Coronary artery (tissue), 2 donors: ENCODE data around the gene CCDC175.
A peak's percentile ranks its signal among the peaks of the same experiment; 100 is the strongest.

Source experiments
- DNase-seq: peaks from one replicate; pipeline ENCODE4 v3.0.0-alpha.2; 2017; ENCODE audit warnings: low spot score
- H3K27ac ChIP-seq, 2 donors: fragments of 200-600 bp; sonication (generic); one replicate each; pipeline ENCODE4 v1.5.1; 2016 to 2019
- H3K4me3 ChIP-seq: fragments of 200-600 bp; sonication (generic); 2 replicates; pipeline ENCODE4 v1.5.1; 2016; ENCODE audit warnings: mild to moderate bottlenecking, moderate library complexity
- TF ChIP-seq, protein P1 (sequence below): fragments of 200-600 bp; sonication (generic); IDR thresholded peaks from one replicate; pipeline ENCODE4 v1.5.1; 2019; ENCODE audit warnings: antibody characterized with exemption

Gene CCDC175

DNA sequence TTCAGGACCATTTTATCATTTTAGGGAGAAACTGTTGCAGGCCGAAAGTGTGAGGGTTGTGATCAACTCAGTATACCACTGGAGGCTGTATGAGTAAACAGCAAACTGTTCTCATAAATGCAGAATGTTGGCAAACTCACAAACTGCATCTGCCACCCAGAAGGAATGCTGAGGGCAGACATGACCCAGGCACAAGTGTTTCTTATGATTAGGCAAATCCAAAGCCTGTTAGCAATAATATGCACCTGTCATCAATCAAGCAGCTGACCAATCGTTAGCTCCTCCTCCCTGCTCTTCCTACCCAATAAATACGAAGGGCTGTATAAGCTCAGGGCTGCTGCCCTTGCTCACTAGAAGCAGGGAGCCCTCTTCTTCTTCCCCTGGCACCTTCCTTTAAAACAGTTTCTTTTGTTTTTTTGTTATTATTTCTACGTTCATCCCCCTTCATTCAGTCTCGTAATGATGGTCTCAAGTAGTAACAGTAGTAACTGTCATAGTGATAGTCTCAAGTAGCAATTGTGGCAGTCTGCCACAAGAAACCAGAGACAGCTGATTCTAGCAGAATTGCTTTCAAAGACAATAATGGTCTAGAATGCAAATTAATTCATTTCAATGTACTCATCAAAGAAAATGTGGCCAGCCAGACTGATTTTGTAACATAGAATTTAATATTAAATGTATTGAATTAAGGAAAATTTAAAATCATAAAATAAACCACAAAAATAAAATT, 15.2 kb upstream of the CCDC175 start:
- no peak overlapping the region for H3K27ac ChIP-seq
- H3K4me3 ChIP-seq, result no peak overlapping the region
- DNase-seq, result no peak
- TF ChIP-seq, protein P1, sequence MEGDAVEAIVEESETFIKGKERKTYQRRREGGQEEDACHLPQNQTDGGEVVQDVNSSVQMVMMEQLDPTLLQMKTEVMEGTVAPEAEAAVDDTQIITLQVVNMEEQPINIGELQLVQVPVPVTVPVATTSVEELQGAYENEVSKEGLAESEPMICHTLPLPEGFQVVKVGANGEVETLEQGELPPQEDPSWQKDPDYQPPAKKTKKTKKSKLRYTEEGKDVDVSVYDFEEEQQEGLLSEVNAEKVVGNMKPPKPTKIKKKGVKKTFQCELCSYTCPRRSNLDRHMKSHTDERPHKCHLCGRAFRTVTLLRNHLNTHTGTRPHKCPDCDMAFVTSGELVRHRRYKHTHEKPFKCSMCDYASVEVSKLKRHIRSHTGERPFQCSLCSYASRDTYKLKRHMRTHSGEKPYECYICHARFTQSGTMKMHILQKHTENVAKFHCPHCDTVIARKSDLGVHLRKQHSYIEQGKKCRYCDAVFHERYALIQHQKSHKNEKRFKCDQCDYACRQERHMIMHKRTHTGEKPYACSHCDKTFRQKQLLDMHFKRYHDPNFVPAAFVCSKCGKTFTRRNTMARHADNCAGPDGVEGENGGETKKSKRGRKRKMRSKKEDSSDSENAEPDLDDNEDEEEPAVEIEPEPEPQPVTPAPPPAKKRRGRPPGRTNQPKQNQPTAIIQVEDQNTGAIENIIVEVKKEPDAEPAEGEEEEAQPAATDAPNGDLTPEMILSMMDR, result no peak

DNA sequence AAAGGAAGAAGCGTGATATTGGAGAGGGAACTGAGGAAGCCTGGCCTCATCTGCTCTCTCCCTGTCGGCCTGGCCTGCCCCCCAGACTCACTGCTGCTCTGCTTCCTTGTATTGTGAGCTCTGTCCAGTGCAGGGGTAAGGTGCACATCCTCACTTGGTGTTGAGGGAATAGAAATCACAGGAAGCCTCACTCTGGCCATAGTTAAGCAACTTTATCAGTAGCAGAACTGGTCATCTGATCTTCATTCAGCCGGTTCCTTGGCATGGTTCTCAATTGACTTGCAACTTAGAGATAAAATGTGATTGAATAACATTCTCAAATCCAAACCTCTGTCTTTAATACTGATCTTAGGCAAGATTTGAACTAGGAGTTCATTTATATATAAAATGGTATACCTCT, 11.5 kb upstream of the CCDC175 start:
- no peak for DNase-seq
- Histone ChIP-seq H3K4me3 (no peak overlapping the region), H3K27ac (no peak overlapping the region)
- TF ChIP-seq, protein P1, result no peak

DNA sequence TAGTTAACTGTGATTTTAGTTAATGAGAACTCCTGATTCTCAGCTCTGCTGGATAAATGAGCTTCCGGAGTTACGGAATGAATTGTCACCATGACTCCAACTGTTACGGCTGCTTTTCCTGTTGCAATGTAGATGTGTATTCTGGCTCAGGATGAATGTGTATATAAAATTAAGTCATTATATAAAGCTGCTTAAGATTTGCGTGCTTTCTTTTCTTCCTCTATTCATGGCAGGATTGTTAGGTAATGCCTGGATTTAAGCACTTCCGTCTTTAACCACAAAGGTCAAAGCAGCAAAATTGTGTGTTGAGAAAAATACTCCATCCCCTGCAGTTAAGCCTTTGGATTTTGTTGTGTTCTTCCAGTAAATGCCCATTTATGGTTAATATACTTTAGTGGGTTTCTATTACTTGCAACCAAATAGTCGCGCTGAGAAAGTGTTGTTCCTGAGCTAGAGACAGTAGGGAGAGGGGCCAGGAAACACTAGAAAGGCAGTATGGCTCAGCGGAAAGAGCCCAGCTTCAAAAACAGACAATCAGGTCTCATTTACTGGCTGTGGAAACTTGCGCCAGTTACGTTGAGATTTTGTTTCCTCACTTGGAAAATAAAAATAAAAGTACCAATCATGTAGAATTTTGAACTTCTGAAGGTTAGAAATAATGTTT, 9.4 kb upstream of the CCDC175 start:
- no peak for DNase-seq

DNA sequence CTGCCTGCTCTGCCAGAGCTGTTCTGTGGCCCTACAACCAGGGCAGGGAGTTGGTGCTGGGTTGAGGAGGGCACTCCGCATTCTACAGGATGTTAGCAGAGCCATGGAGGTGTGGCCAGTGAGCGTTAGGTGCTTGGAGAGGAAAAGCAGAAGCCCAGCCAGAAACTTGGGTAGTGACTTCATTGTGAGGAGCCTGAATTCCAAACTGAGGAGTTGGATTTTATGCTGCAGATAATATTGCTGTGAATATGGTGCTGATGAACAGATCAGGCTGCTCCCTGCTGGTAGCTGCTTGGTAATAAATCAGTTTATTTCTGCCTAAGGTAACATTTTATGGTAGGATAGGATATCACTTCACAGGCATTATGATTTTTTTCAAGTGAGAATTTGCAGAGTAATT, 7.1 kb upstream of the CCDC175 start:
- no peak for DNase-seq
- Histone ChIP-seq H3K27ac (no peak overlapping the region), H3K4me3 (peak overlapping the region; percentile 4)
- TF ChIP-seq, protein P1, result no peak

More for the DNA sequence above, 9.4 kb upstream of the CCDC175 start:
- Histone ChIP-seq H3K27ac (no peak overlapping the region), H3K4me3 (no peak overlapping the region)
- TF ChIP-seq, protein P1, result no peak

DNA sequence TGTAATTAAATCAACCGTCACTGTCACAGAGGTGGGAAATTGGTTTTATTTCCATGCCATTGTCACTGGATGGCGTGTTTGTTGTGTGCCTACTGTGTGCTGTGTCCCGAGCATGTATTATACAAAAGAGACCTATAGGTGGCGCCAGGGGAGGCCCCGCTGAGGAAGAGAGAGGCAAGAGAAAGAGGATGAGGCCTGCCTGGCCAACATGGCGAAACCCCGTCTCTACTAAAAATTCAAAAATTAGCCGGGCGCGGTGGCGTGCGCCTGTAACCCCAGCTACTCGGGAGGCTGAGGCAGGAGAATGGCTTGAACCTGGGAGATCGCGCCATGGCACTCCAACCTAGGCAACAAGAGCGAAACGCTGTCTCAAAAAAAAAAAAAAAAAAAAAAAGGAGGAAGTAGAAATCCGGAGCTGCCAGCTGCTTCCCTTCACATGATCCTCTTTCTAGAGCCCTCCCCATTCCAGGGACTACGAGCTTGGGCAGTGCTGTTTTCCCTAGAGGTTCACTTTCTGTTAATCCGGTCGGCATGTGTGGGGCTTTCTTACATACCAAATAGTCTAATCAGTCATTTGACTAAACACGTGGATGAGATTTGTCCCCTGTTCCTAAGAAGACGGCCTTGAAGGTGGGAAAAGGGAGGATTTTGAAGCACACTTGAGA, 6.4 kb upstream of the CCDC175 start:
- TF ChIP-seq, protein P1, result no peak
- no peak for DNase-seq
- H3K4me3 ChIP-seq, result peak overlapping the region; percentile 4
- H3K27ac ChIP-seq, result no peak overlapping the region

DNA sequence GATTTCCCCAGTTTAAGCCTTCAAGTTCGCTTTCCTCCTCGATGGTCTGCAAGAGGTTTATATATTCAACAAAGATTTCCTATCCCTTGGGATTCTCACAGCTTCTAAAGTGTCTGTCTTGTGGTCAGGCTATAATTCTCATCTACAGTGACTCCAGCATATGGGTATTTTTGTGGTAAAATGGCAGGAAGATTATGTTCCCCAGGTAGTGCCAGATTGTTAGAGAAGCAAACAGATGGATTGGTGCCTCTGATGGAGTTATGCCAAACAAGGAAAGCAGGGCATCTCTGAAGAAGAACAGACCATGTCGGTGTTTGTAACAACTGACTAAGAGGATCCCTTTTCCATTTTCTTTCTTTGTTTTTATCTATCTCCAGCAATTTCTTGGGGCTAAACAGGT, 5.5 kb upstream of the CCDC175 start:
- TF ChIP-seq, protein P1, result no peak
- Histone ChIP-seq H3K27ac (no peak overlapping the region), H3K4me3 (no peak overlapping the region)
- no peak for DNase-seq
